Lung (tissue), 12 donors: ENCODE results near the gene SLC6A7. TPM values are rescaled to one million over a fixed set of nuclear protein-coding genes. Genes with fewer than 3 reads are reported as not detected.

ENCODE experiments used
- ATAC-seq: fragments of 200-7000 bp; cut with Tn5 transposase; one replicate; pipeline ENCODE4 v1.9.1; 2020; ENCODE audit warnings: moderate number of reproducible peaks; ENCODE audit not compliant: insufficient read depth, low FRiP score
- DNase-seq, 3 donors: peaks; one replicate each; pipeline ENCODE4 v3.0.0-alpha.2; 2013 to 2017
- H3K27ac ChIP-seq, 2 donors: one replicate each; pipeline ENCODE4 v1.5.1; 2013; ENCODE audit warnings: mild to moderate bottlenecking in 2 of 2, moderate library complexity in 2 of 2, control low read depth in 1 of 2, inconsistent platforms in 1 of 2, low read depth in 1 of 2, low read length in 1 of 2
- H3K27me3 ChIP-seq, 3 donors: one replicate each; pipeline ENCODE4 v1.5.1; 2013; ENCODE audit warnings: low read length in 2 of 3; ENCODE audit not compliant: control insufficient read depth in 3 of 3, insufficient read depth in 3 of 3
- H3K36me3 ChIP-seq, 4 donors: one replicate each; pipeline ENCODE4 v1.5.1; 2013; ENCODE audit warnings: low read length in 4 of 4, mild to moderate bottlenecking in 1 of 4, moderate library complexity in 1 of 4; ENCODE audit not compliant: control insufficient read depth in 4 of 4, insufficient read depth in 4 of 4
- H3K4me1 ChIP-seq, 5 donors: one replicate each; pipeline ENCODE4 v1.5.1; 2013; ENCODE audit warnings: low read length in 5 of 5, mild to moderate bottlenecking in 2 of 5, moderate library complexity in 1 of 5; ENCODE audit not compliant: control insufficient read depth in 5 of 5, insufficient read depth in 5 of 5
- H3K4me3 ChIP-seq: one replicate; pipeline ENCODE4 v1.5.1; 2013; ENCODE audit warnings: mild to moderate bottlenecking, control low read depth, moderate library complexity
- H3K9ac ChIP-seq, 2 donors: one replicate each; pipeline ENCODE4 v1.5.1; 2013; ENCODE audit warnings: low read length in 2 of 2, control low read depth in 1 of 2; ENCODE audit not compliant: insufficient read depth in 1 of 2
- H3K9me3 ChIP-seq, 4 donors: one replicate each; pipeline ENCODE4 v1.5.1; 2013; ENCODE audit warnings: low read length in 3 of 4, mild to moderate bottlenecking in 1 of 4, moderate library complexity in 1 of 4; ENCODE audit not compliant: control insufficient read depth in 4 of 4, insufficient read depth in 3 of 4
- CTCF ChIP-seq: IDR thresholded peaks from 2 replicates; pipeline ENCODE4 v1.5.1; 2012; ENCODE audit warnings: mild to moderate bottlenecking; ENCODE audit errors: control extremely low read depth, extremely low read depth
- whole genome bisulfite sequencing, 2 donors: extraction: QIAGEN DNeasy Blood & Tissue Kit; methylation state at CpG; one replicate each; pipeline ENCODE4 v1.1.7; 2013; 5-methylcytosine and 5-hydroxymethylcytosine counted together
- polyA plus RNA-seq, 2 donors: library from polyadenylated mRNA; stranded (reverse); fragments of 200-250 nt; gene quantifications; one replicate each; pipeline ENCODE4 v1.2.1, GENCODE V29; 2013
- total RNA-seq, 2 donors: library from RNA; depleted of rRNA in 1 of 2; stranded (reverse); fragments of >200 nt in 1 of 2; gene quantifications; one replicate each; pipeline ENCODE4 v1.2.1, GENCODE V29; 2014 to 2021
- donor health status: control.
- donor health status: control.
- donor health status: Bipolar disorder and iron deficiency.
- donor health status: healthy.
- donor health status: DM: yes; HTN: yes; CAD: no.

Gene SLC6A7
- total and polyA plus RNA-seq, 4 donors = 0.02 to 0.06 (median 0.03) TPM; not detected in 1

- Histone ChIP-seq H3K27ac (no peak overlapping the region), H3K9me3 (no peaks in the 10 kb centered on the region), H3K4me3 (no peak overlapping the region), H3K4me1 (peaks cover 0 to 6% (median 0%) of the 10 kb centered on the region in 5 donors), H3K36me3 (peaks cover 0 to 10% (median 0%) of the 10 kb centered on the region in 4 donors), H3K27me3 (no peaks in the 10 kb centered on the region), H3K9ac (no peak overlapping the region)
- DNase-seq (no peak), ATAC-seq (no peak)
- WGBS, 2 donors = 86 to 88% methylated on average over 10 of the region's 10 CpGs
- no peak for TF ChIP-seq CTCF
These were observed 63.8 kb downstream of the SLC6A7 start for GRCh38 chr5:150253416-150254208.

- no peak overlapping the region for H3K9ac ChIP-seq
- no peak for DNase-seq
These were observed 64.5 kb downstream of the SLC6A7 start for GRCh38 chr5:150254363-150254762.

GRCh38 chr5:150254774-150255173 is 64.9 kb downstream of the SLC6A7 start:
- Histone ChIP-seq H3K27ac (no peak overlapping the region), H3K27me3 (no peaks in the 10 kb centered on the region), H3K9ac (no peak overlapping the region), H3K9me3 (no peaks in the 10 kb centered on the region), H3K36me3 (peaks cover 0 to 4% (median 0%) of the 10 kb centered on the region in 4 donors), H3K4me3 (no peak overlapping the region), H3K4me1 (peaks cover 0 to 6% (median 0%) of the 10 kb centered on the region in 5 donors)
- ATAC-seq (no peak), DNase-seq (no peak)
- TF ChIP-seq CTCF = no peak
- 73 to 81% methylated on average over 4 of the region's 4 CpGs for WGBS, 2 donors

More at GRCh38 chr5:150254363-150254762, 64.5 kb downstream of the SLC6A7 start:
- Histone ChIP-seq H3K4me1 (peaks cover 0 to 6% (median 0%) of the 10 kb centered on the region in 5 donors), H3K9me3 (no peaks in the 10 kb centered on the region), H3K27ac (no peak overlapping the region), H3K4me3 (no peak overlapping the region), H3K27me3 (no peaks in the 10 kb centered on the region), H3K36me3 (peaks cover 0 to 4% (median 0%) of the 10 kb centered on the region in 4 donors)
- ATAC-seq = no peak
- WGBS, 2 donors = 74 to 82% methylated on average over 7 of the region's 7 CpGs
- TF ChIP-seq CTCF = no peak
